Measurements from ENCODE around the gene CPNE7. TPM values are rescaled to one million over a fixed set of nuclear protein-coding genes. Genes with fewer than 3 reads are reported as not detected.

The CPNE7 gene
- total and polyA plus RNA-seq, 2 of the 13 experiments (the other 11 are each of a cell fraction or from before 2014, with no cell fraction given) = 0.59 TPM; not detected in 1

- in situ Hi-C loops (cut with HindIII; ENCODE audit: extremely low pct_ligation_motif_present, low pct_unique_long_range_greater_than_20kb) (no loop called here), intact Hi-C loops (cut with micrococcal nuclease; ENCODE audit: unreplicated experiment) (loop anchor here (1.0 to 5.0 kb wide), 2 partner anchors 12 to 51 kb away; partner anchors contain the start of gene SPG7)
- Histone ChIP-seq H3K4me2 (ENCODE audit: low read depth, low read length) (no peak overlapping the region), H3K4me3 (replicated peaks in 1 of 3; ENCODE audit: insufficient read depth in 1 of 3, low read depth in 2 of 3, low read length in 3 of 3) (no peak overlapping the region), H3K36me3 (replicated peaks in 1 of 2; ENCODE audit: control insufficient read depth in 1 of 2, insufficient read depth in 2 of 2, low read length in 2 of 2) (peaks cover 37 to 52% of the 10 kb centered on the region in 2 experiments), H3K27ac (ENCODE audit: extremely low read length, insufficient read depth, low read length) (peak overlapping the region; percentile 49), H3K79me2 (ENCODE audit: insufficient read depth, low read length) (peaks cover 25% of the 10 kb centered on the region), H3K9me3 (ENCODE audit: low read length) (no peaks in the 10 kb centered on the region), H4K20me1 (ENCODE audit: insufficient read depth, low read length) (peaks cover 22% of the 10 kb centered on the region), H2AFZ (ENCODE audit: low read length) (no peak overlapping the region), H3K9ac (ENCODE audit: insufficient read depth, low read depth, low read length) (no peak overlapping the region; the same call in 1 of the 2 replicates), H3K4me1 (ENCODE audit: insufficient read depth, low read length) (peaks cover 42% of the 10 kb centered on the region), H3K27me3 (ENCODE audit: control insufficient read depth in 1 of 2, insufficient read depth in 2 of 2, low read length in 2 of 2) (no peaks in the 10 kb centered on the region)
- no peak for ATAC-seq
- ChIA-PET POLR2A (interaction anchor here (0.6 to 2.0 kb wide), 5 partner anchors 12 to 53 kb away, joined by 3 to 12 read pairs (median 8); no protein-coding TSS in a partner anchor), CTCF (ENCODE audit: low intra/inter-chr PET ratio, low total read pairs) (no interaction called here)
- 87% methylated on average over 17 of the region's 19 CpGs for WGBS (ENCODE audit: low lambda C conversion rate)
- BruUV-seq (replicated peaks) = no TSS peak
- no peak for FAIRE-seq
- no peak for DNase-seq (ENCODE audit: low spot score)
- TF ChIP-seq ZNF20 (CRISPR knock-in tag; IDR thresholded peaks at IDR 0.05) (no peak), TSC22D2 (CRISPR knock-in tag; IDR thresholded peaks at IDR 0.05; ENCODE audit: borderline replicate concordance) (no peak), HNF4G (IDR thresholded peaks at IDR 0.05; ENCODE audit: borderline replicate concordance, low read depth, low read length) (peak; percentile 31; the same call in 1 of the 2 replicates), HNF4G (CRISPR knock-in tag; IDR thresholded peaks at IDR 0.05; ENCODE audit: borderline replicate concordance, low read depth) (no peak), IRF9 (CRISPR knock-in tag; IDR thresholded peaks at IDR 0.05; ENCODE audit: borderline replicate concordance) (0 out of 2 replicates have a peak, but pooled peaks have one; percentile 11), MED8 (CRISPR knock-in tag; IDR thresholded peaks at IDR 0.05; ENCODE audit: insufficient replicate concordance) (no peak), PHF21A (CRISPR knock-in tag; IDR thresholded peaks at IDR 0.05) (0 out of 2 replicates have a peak, but pooled peaks have one; percentile 8), ZNF333 (CRISPR knock-in tag; IDR thresholded peaks at IDR 0.05; ENCODE audit: borderline replicate concordance) (peak; percentile 51; the same call in 1 of the 2 replicates), ZNF121 (CRISPR knock-in tag; IDR thresholded peaks at IDR 0.05) (0 out of 2 replicates have a peak, but pooled peaks have one; percentile 40), ZBTB14 (CRISPR knock-in tag; IDR thresholded peaks at IDR 0.05) (no peak), ZNF776 (CRISPR knock-in tag; IDR thresholded peaks at IDR 0.05) (0 out of 2 replicates have a peak, but pooled peaks have one; percentile 27), ZNF501 (CRISPR knock-in tag; IDR thresholded peaks at IDR 0.05) (peak; percentile 41; the same call in 1 of the 2 replicates), KLF13 (CRISPR knock-in tag; IDR thresholded peaks at IDR 0.05) (no peak), ZKSCAN5 (CRISPR knock-in tag; IDR thresholded peaks at IDR 0.05) (no peak), NFIB (CRISPR knock-in tag; IDR thresholded peaks at IDR 0.05; ENCODE audit: borderline replicate concordance) (0 out of 2 replicates have a peak, but pooled peaks have one; percentile 39)
- TF ChIP-seq, protein P1, sequence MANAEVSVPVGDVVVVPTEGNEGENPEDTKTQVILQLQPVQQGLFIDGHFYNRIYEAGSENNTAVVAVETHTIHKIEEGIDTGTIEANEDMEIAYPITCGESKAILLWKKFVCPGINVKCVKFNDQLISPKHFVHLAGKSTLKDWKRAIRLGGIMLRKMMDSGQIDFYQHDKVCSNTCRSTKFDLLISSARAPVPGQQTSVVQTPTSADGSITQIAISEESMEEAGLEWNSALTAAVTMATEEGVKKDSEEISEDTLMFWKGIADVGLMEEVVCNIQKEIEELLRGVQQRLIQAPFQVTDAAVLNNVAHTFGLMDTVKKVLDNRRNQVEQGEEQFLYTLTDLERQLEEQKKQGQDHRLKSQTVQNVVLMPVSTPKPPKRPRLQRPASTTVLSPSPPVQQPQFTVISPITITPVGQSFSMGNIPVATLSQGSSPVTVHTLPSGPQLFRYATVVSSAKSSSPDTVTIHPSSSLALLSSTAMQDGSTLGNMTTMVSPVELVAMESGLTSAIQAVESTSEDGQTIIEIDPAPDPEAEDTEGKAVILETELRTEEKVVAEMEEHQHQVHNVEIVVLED (CRISPR knock-in tag; IDR thresholded peaks at IDR 0.05; ENCODE audit: borderline replicate concordance) = no peak
- TF ChIP-seq, protein P2, sequence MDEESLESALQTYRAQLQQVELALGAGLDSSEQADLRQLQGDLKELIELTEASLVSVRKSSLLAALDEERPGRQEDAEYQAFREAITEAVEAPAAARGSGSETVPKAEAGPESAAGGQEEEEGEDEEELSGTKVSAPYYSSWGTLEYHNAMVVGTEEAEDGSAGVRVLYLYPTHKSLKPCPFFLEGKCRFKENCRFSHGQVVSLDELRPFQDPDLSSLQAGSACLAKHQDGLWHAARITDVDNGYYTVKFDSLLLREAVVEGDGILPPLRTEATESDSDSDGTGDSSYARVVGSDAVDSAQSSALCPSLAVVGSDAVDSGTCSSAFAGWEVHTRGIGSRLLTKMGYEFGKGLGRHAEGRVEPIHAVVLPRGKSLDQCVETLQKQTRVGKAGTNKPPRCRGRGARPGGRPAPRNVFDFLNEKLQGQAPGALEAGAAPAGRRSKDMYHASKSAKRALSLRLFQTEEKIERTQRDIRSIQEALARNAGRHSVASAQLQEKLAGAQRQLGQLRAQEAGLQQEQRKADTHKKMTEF (CRISPR knock-in tag; IDR thresholded peaks at IDR 0.05) = peak; percentile 44; the same call in 1 of the 2 replicates
These were observed 17.7 kb upstream of the CPNE7 start for GRCh38 chr16:89557690-89558490.

All from HepG2 (cell line).